GM21367 (cell line): ENCODE measurements around the gene ANKS3.
"Not testable (repeated sequence)": the region's sequence is repeated elsewhere in the genome, so short reads cannot be mapped to it uniquely, and the experiment has no call there.

ENCODE experiments used
- ATAC-seq: cut with Tn5 transposase; IDR thresholded peaks from one replicate; pipeline ENCODE4 v1.9.1; 2021; ENCODE audit not compliant: unreplicated experiment

Gene ANKS3

GRCh38 chr16:4651827-4652226 is 82.2 kb downstream of the ANKS3 start:
- ATAC-seq, result no peak

- ATAC-seq, result not testable (repeated sequence)
Observed at GRCh38 chr16:4650443-4651074, 83.5 kb downstream of the ANKS3 start.

GRCh38 chr16:4649744-4650442 is 84.2 kb downstream of the ANKS3 start:
- ATAC-seq, result no peak

GRCh38 chr16:4648917-4649316 is 85.2 kb downstream of the ANKS3 start:
- no peak for ATAC-seq

- ATAC-seq, result no peak
Observed at GRCh38 chr16:4647644-4647980, 86.5 kb downstream of the ANKS3 start.

- ATAC-seq, result no peak
Observed at GRCh38 chr16:4646773-4647643, 87.1 kb downstream of the ANKS3 start.
